GM13976 (cell line): ENCODE results near the gene STX10.

Experiments used
- DNase-seq: peaks from one replicate; pipeline ENCODE4 v3.0.0; 2012; ENCODE audit warnings: low spot score
- CTCF ChIP-seq: IDR thresholded peaks from 2 replicates; pipeline ENCODE4 v1.5.1; 2012; ENCODE audit warnings: borderline replicate concordance, mild to moderate bottlenecking; ENCODE audit not compliant: insufficient read depth; ENCODE audit errors: extremely low read depth, missing control alignments, control extremely low read depth
- in situ Hi-C: fragments of 300-500 bp; cut with MboI; formaldehyde crosslinking; loops from one replicate; pipeline ENCODE4 v1.12.0; 2022; ENCODE audit warnings: low sequenced_read_pairs, mixed read lengths, inconsistent platforms; ENCODE audit not compliant: unreplicated experiment

Gene STX10

GRCh38 chr19:13150187-13150930 lies at the start of gene STX10, which contains the start of gene IER2:
STX10 (minus strand) TSS chr19:13150375; CDS start chr19:13150173, 202 bp downstream.
IER2 (plus strand) TSS chr19:13150411; CDS start chr19:13153187, 2,776 bp downstream.
- peak; percentile 95 for DNase-seq
- peak; percentile 64 for TF ChIP-seq CTCF
- in situ Hi-C loops = no loop called here

- DNase-seq = no peak
- TF ChIP-seq CTCF = no peak
- in situ Hi-C loops = no loop called here
Measured at GRCh38 chr19:13198634-13199033, 48.5 kb upstream of the STX10 start.

- DNase-seq = peak; percentile 78
- TF ChIP-seq CTCF = peak; percentile 71
- in situ Hi-C loops = no loop called here
Measured at GRCh38 chr19:13195678-13196077, 45.5 kb upstream of the STX10 start.

GRCh38 chr19:13190781-13191540 lies 40.8 kb upstream of the STX10 start:
- no peak for TF ChIP-seq CTCF
- in situ Hi-C loops = no loop called here
- DNase-seq = no peak

- no peak for DNase-seq
- in situ Hi-C loops = no loop called here
Measured at GRCh38 chr19:13189600-13189999, 39.4 kb upstream of the STX10 start.

More at GRCh38 chr19:13189600-13189999, 39.4 kb upstream of the STX10 start:
- TF ChIP-seq CTCF = no peak
